Prostate gland (tissue), 2 donors: ENCODE data around the gene DSCAM.

ENCODE experiments used
- CTCF ChIP-seq, 4 experiments: fragments of 200-600 bp in 2 of 4; fragments of 450-650 bp in 2 of 4; sonication (generic) in 2 of 4; IDR thresholded peaks; 1 replicate in 3 of 4; 2 replicates in 1 of 4; pipeline ENCODE4 v1.5.1; 2016 to 2019; ENCODE audit warnings: antibody characterized with exemption in 4 of 4, mild to moderate bottlenecking in 2 of 4, moderate library complexity in 2 of 4
- POLR2A ChIP-seq: fragments of 450-650 bp; IDR thresholded peaks from one replicate; pipeline ENCODE4 v1.6.1; 2016; ENCODE audit warnings: antibody characterized with exemption, mild to moderate bottlenecking
- POLR2AphosphoS5 ChIP-seq: sonication (generic); formaldehyde crosslinking; IDR thresholded peaks from one replicate; pipeline ENCODE4 v1.6.1; 2017; ENCODE audit warnings: antibody characterized with exemption

GRCh38 chr21:40457741-40458140, 389.2 kb downstream of the DSCAM start:
- TF ChIP-seq CTCF (IDR thresholded peaks at IDR 0.05) (no peak), POLR2AphosphoS5 (no peak), POLR2A (no peak)
